NCI-H2196 (cell line): ENCODE measurements around the gene SAP25.
A peak's percentile ranks its signal among the peaks of the same experiment; 100 is the strongest.

Experiments
- DNase-seq: peaks from one replicate; lab custom pipeline; 2025; ENCODE audit not compliant: unreplicated experiment; lab: John Stamatoyannopoulos, UW

SAP25 gene

DNA sequence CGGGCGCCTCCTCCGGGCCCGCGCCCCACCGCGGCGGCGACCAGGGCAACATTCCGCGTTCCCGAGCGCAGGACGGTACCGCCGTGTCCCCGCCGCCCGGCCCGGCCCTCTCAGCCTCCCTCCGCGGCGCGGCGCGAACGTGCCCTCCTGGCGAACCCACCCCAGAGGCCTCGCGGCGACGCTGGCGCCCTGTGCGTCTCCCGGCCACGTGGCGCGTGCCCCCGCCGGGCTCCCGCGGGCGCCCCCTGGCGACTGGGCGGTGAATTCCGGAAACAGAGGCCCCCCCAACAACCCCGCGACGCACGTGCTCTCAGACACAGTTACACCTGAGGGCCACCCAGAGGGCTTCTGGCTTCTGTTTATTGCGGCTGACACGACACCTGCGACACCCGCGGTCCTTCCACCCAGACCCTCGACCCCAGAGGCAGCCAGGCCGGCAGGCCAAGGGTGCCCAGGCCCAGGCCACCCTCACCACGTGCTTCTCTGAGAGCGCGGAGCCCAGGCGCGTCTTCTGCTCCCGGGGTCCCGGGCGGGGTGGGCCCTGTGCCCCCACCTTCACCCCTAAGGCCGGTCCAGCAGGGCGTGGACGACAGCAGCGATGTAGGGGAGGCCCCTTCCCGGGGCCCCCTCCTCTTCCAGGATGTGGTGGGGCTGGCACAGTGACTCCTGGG lies at the start of gene SAP25:
Gene SAP25 (minus strand): TSS at position 210 of the 671 bp plus-strand sequence. CDS start 158 bp downstream, at position 52.
- DNase-seq, result no peak

DNA sequence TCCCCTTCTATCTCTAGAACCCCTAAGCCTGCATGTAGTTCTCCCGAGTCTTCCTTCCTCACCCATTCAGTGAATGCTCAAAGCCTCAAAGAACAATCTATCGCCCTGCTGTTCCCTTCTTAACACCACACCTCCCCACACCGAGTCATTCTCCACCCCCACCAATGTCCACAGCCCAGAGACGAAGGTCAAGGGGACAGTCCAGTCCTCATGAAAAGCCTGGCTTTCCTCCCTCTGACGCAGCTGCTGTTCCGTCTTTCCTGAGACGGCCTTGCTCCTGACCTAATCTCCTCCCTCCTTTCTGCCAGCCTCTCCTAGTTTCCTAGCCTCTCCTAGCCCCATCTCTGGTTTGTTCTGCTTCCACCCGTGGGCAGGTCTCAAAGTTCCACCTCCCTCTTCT lies 47.9 kb upstream of the SAP25 start:
- no peak for DNase-seq

GRCh38 chr7:100620804-100621203 lies 47.1 kb upstream of the SAP25 start:
- no peak for DNase-seq

- no peak for DNase-seq
Observed at GRCh38 chr7:100620239-100620638, 46.5 kb upstream of the SAP25 start.

- no peak for DNase-seq
Observed at GRCh38 chr7:100614308-100614861, 40.7 kb upstream of the SAP25 start.

GRCh38 chr7:100613412-100614175 lies 39.9 kb upstream of the SAP25 start:
- DNase-seq, result no peak

GRCh38 chr7:100612730-100613390 lies 39.2 kb upstream of the SAP25 start:
- no peak for DNase-seq

DNA sequence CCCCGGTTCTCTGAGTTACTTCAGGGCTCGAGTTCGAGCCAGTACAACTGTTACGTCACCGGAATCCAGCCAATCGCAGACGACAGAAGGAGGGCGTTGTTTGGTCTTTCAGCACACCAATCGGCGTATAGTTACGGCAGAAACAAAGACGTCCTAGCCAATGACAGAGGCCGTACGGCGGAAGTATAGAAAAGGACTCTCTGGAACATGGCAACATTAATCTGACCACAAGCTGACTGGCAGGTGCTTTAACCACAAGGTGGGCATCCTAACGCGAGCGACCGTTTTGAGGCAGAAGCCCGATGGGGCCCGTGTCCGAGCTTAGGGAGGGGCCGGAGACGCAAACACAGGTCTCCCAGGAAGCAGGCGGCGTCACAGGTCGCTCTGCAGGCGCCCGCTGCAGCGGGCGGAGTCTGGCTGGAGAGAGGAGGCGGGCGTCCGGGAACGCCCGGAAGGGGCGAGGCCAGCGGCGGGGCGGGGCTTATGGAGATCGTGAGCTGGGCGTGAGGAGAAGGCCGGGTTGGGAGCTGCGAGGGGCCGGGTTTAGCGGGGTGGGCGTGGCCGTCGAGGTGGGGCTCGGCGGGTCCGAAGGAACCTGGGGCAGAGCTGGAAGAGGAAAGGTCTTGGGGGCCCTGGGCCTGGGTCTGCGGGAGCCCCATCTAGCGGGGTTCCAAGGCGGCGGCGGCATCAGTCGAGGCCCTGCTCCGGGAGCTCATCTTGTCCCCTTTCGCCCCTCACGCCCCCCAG lies 38.5 kb upstream of the SAP25 start, which contains the start of gene MOSPD3:
Gene MOSPD3 (plus strand): TSS at position 558 of the 747 bp plus-strand sequence. CDS start 252 bp downstream, outside the sequence.
- DNase-seq, result peak; percentile 98

DNA sequence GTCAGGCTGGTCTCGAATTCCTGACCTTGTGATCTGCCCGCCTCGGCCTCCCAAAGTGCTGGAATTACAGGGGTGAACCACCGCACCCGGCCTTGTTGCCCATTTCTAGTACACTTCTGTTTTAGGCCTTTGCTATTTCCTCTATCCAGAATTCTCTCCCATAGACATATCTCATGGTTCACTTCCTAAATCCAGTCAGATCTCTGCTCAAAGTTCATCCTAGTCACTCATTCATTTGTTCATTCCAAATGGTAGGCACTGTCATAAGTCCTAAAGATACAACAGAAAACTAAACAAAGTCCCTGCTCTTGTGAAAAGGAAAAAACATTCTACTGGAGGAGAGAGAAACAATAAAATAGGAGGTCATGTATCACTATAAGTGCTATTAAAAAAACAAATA lies 36.3 kb upstream of the SAP25 start:
- DNase-seq, result no peak

- no peak for DNase-seq
Observed at GRCh38 chr7:100607111-100607510, 33.4 kb upstream of the SAP25 start.

DNA sequence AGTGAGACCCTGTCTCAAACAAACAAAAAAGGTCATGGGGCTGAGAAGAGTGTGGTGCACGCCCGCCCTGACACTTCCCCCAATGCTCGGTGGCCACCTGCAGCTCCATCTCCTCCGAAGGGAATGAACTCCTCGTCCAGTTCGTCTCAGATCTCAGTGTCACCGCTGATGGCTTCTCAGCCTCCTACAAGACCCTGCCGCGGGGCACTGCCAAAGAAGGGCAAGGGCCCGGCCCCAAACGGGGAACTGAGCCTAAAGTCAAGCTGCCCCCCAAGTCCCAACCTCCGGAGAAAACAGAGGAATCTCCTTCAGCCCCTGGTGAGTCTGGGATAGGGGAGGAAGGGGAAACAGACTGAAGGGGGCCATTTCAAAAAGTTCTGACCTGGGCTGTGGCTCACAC lies 32.6 kb upstream of the SAP25 start:
- no peak for DNase-seq

GRCh38 chr7:100604976-100605911 lies 31.5 kb upstream of the SAP25 start:
- DNase-seq, result no peak

- peak; percentile 71 for DNase-seq
Observed at GRCh38 chr7:100604028-100604975, 30.6 kb upstream of the SAP25 start.

DNA sequence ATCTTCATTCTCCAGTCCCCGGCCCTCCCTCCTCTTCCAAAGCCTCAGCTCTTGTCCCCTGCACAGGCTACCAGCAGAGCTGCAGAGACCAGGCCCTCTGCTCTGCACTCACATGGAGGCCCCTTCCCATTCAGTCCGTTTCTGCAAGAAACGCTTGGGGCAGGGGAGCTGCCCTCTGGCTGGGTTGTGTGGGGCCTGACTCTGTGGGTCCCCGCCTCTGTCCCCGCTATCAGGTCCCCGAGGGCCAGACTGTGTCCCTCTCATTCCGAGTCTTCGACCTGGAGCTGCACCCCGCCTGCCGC lies 30.0 kb upstream of the SAP25 start:
- DNase-seq, result no peak

GRCh38 chr7:100602889-100603725 lies 29.4 kb upstream of the SAP25 start:
- DNase-seq, result no peak

DNA sequence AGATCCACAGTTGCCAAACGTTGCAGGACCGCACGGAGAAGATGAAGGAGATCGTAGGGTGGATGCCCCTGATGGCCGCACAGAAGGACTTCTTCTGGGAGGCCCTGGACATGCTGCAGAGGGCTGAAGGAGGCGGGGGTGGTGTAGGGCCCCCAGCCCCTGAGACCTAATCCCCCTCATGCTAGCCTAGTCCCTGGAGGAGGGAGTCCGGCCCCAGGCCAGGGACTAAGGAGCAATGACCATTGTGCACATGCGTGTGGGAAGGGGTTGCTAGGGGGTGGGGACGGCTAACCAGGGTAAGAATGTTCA lies 27.0 kb upstream of the SAP25 start:
- DNase-seq, result no peak

GRCh38 chr7:100599911-100600729 lies 26.4 kb upstream of the SAP25 start:
- DNase-seq, result no peak
